Measurements from ENCODE around the gene PSMD9. TPM values are rescaled to one million over a fixed set of nuclear protein-coding genes. Genes with fewer than 3 reads are reported as not detected.

The PSMD9 gene
- total and polyA plus RNA-seq, 5 donors from 2014 or later = 52.9 to 106 (median 86.6) TPM

DNA sequence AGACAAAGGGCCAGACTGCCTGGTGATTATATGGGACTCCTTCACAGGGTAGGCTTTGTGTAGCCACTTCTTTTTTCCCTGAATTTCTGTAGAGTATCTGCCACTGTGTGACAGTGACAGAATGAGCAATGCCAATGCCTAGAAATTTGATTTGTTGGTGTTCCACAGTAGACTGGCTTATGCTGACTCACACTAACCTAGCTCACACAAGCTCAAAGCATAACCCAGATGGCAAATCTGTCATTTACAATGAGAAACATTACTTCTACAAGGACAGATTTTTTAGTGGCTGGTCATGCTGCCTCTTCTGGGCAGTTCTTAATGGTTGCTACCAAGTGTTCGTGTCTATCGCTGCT, 45.7 kb downstream of the PSMD9 start:
- Histone ChIP-seq H3K9me3 (ENCODE audit: control insufficient read depth in 2 of 2, low read length in 2 of 2) (no peaks in the 10 kb centered on the region), H3K4me3 (ENCODE audit: low read depth, low read length) (no peak overlapping the region), H3K27ac (ENCODE audit: insufficient read depth, low read length, poor library complexity, severe bottlenecking) (no peak overlapping the region), H3K27me3 (ENCODE audit: control insufficient read depth, insufficient read depth, low read length) (no peaks in the 10 kb centered on the region), H3K4me1 (ENCODE audit: control insufficient read depth, insufficient read depth, low read length, poor library complexity, severe bottlenecking) (no peaks in the 10 kb centered on the region), H3K36me3 (ENCODE audit: control insufficient read depth, insufficient read depth, low read length) (no peaks in the 10 kb centered on the region)
- DNase-seq (no peak), ATAC-seq (ENCODE audit: low read depth in 2 of 2) (no peak)
- no peaks in the 10 kb centered on the region for H3K27me3 Mint-ChIP-seq
- no peak overlapping the region for H3K27ac Mint-ChIP-seq
- H3K9me3 Mint-ChIP-seq = peaks cover 0 to 2% (median 0%) of the 10 kb centered on the region in 7 donors
- H3K36me3 Mint-ChIP-seq = peaks cover 22% of the 10 kb centered on the region
- no peaks in the 10 kb centered on the region for H3K4me1 Mint-ChIP-seq
- no peak overlapping the region for H3K4me3 Mint-ChIP-seq

- H3K4me3 ChIP-seq (ENCODE audit: low read depth, low read length) = no peak overlapping the region
- no peaks in the 10 kb centered on the region for H3K27me3 ChIP-seq (ENCODE audit: control insufficient read depth, insufficient read depth, low read length)
- no peak overlapping the region for H3K4me3 Mint-ChIP-seq
- peaks cover 18% of the 10 kb centered on the region for H3K36me3 Mint-ChIP-seq
- no peaks in the 10 kb centered on the region for H3K36me3 ChIP-seq (ENCODE audit: control insufficient read depth, insufficient read depth, low read length)
- peaks cover 0 to 2% (median 0%) of the 10 kb centered on the region in 7 donors for H3K9me3 Mint-ChIP-seq
- no peak overlapping the region for H3K27ac Mint-ChIP-seq
- H3K4me1 Mint-ChIP-seq = no peaks in the 10 kb centered on the region
- no peaks in the 10 kb centered on the region for H3K4me1 ChIP-seq (ENCODE audit: control insufficient read depth, insufficient read depth, low read length, poor library complexity, severe bottlenecking)
- ATAC-seq (ENCODE audit: low read depth in 2 of 2) (no peak), DNase-seq (no peak)
- H3K27me3 Mint-ChIP-seq = peaks cover 5% of the 10 kb centered on the region
- H3K27ac ChIP-seq (ENCODE audit: insufficient read depth, low read length, poor library complexity, severe bottlenecking) = no peak overlapping the region
- no peaks in the 10 kb centered on the region for H3K9me3 ChIP-seq (ENCODE audit: control insufficient read depth in 2 of 2, low read length in 2 of 2)
These were observed 49.1 kb downstream of the PSMD9 start for GRCh38 chr12:121937654-121938053.

DNA sequence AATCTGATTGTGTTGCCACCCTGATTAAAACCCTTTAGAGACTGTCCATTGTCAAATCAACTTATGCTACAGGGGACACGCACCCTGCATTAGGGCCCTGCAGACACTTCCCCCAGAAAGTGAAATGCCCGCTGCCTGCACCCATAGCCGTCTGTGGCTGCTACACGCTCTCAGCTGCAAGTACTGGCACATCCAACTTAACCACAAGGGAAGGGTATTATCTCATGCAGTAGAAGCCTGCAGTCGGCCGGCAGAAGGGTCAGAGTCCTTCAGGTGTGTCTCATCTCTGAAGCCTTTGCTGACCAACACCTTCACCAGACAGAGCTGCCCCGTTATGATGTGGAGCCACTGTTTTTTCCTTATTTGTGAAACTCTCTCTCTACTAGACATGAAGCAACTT, 50.6 kb downstream of the PSMD9 start:
- Histone ChIP-seq H3K27me3 (ENCODE audit: control insufficient read depth, insufficient read depth, low read length) (no peaks in the 10 kb centered on the region), H3K4me3 (ENCODE audit: low read depth, low read length) (no peak overlapping the region), H3K9me3 (ENCODE audit: control insufficient read depth in 2 of 2, low read length in 2 of 2) (no peaks in the 10 kb centered on the region), H3K27ac (ENCODE audit: insufficient read depth, low read length, poor library complexity, severe bottlenecking) (no peak overlapping the region), H3K4me1 (ENCODE audit: control insufficient read depth, insufficient read depth, low read length, poor library complexity, severe bottlenecking) (no peaks in the 10 kb centered on the region), H3K36me3 (ENCODE audit: control insufficient read depth, insufficient read depth, low read length) (no peaks in the 10 kb centered on the region)
- no peaks in the 10 kb centered on the region for H3K4me1 Mint-ChIP-seq
- H3K9me3 Mint-ChIP-seq = no peaks in the 10 kb centered on the region
- H3K36me3 Mint-ChIP-seq = peaks cover 12% of the 10 kb centered on the region
- peak overlapping the region in 1 of 3 donors; percentile 47 for H3K27ac Mint-ChIP-seq
- DNase-seq (no peak), ATAC-seq (ENCODE audit: low read depth in 2 of 2) (no peak)
- H3K4me3 Mint-ChIP-seq = no peak overlapping the region
- H3K27me3 Mint-ChIP-seq = peaks cover 5% of the 10 kb centered on the region

DNA sequence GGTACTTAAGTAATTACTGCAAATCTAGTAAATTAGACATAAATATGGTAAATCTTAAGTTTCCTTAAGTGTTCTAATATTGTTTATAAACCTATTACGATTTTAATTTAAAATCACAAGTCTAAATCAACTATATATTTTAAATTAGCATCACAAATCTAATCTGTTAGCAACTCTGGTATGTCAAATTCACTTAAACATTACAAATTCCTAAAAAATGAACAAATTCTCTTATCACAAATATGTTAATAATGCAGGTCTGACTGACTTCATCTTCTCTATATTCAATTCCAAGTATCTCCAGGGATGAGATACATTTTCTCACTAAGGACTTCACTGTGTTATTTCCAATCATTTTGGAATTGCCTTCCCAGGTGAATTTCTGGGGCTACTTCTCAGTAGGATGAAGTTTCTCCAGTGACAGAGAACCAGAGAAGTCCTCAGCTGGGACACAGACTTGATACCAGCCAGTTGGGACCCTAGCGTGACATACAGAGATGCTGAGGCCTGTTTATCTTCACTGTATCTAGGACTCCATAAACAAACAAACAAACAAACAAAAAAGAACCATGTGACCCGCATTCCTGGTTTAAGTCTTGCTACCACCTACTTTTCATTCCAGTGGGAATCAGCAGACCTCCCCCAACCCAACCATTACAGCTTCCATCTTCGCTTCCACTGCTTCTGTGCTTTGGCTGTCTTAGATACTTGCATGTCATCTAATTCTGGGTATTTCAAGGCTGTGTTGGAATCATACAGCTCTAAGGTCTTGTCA, 51.6 kb downstream of the PSMD9 start:
- H3K27me3 Mint-ChIP-seq = peaks cover 5% of the 10 kb centered on the region
- no peaks in the 10 kb centered on the region for H3K4me1 ChIP-seq (ENCODE audit: control insufficient read depth, insufficient read depth, low read length, poor library complexity, severe bottlenecking)
- no peaks in the 10 kb centered on the region for H3K4me1 Mint-ChIP-seq
- no peaks in the 10 kb centered on the region for H3K27me3 ChIP-seq (ENCODE audit: control insufficient read depth, insufficient read depth, low read length)
- H3K4me3 ChIP-seq (ENCODE audit: low read depth, low read length) = no peak overlapping the region
- H3K27ac Mint-ChIP-seq = peak overlapping the region in 2 of 3 donors; percentile 37 to 47
- no peak overlapping the region for H3K27ac ChIP-seq (ENCODE audit: insufficient read depth, low read length, poor library complexity, severe bottlenecking)
- H3K36me3 Mint-ChIP-seq = peaks cover 8% of the 10 kb centered on the region
- H3K4me3 Mint-ChIP-seq = no peak overlapping the region
- ATAC-seq (ENCODE audit: low read depth in 2 of 2) (no peak), DNase-seq (no peak)
- H3K9me3 Mint-ChIP-seq = peaks cover 0 to 2% (median 0%) of the 10 kb centered on the region in 7 donors
- no peaks in the 10 kb centered on the region for H3K9me3 ChIP-seq (ENCODE audit: control insufficient read depth in 2 of 2, low read length in 2 of 2)
- H3K36me3 ChIP-seq (ENCODE audit: control insufficient read depth, insufficient read depth, low read length) = no peaks in the 10 kb centered on the region

DNA sequence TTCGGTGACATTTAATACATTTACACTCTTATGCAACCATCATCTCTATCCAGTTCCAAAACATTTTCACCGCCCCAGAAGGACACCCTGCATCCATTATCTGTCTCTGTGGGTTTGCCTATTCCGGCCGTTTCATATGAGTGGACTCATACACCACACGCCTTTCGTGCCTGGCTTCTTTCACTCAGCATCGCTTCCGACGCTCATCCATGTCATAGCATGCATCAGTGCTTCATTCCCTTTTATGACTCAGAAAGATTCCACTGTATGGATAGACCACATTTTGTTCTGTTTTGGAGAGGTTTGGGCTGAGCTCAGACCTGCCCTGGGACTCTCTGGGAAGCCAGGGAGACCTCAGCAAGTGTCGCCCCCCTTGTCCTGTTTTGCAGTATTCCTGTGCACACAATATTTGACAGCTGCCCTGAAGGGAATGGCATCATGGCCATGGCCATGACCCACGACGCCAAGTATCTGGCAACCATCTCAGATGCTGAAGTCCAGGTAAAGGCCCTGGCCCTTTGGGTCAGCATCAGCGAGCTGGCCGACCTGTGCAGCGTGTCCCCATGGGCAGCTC, 53.6 kb downstream of the PSMD9 start:
- Mint-ChIP-seq H3K9me3 (peaks cover 0 to 2% (median 0%) of the 10 kb centered on the region in 7 donors), H3K27me3 (peaks cover 5% of the 10 kb centered on the region), H3K36me3 (peaks cover 4% of the 10 kb centered on the region), H3K27ac (no peak overlapping the region), H3K4me1 (no peaks in the 10 kb centered on the region), H3K4me3 (no peak overlapping the region)
- H3K4me3 ChIP-seq (ENCODE audit: low read depth, low read length) = no peak overlapping the region
- no peaks in the 10 kb centered on the region for H3K36me3 ChIP-seq (ENCODE audit: control insufficient read depth, insufficient read depth, low read length)
- no peaks in the 10 kb centered on the region for H3K4me1 ChIP-seq (ENCODE audit: control insufficient read depth, insufficient read depth, low read length, poor library complexity, severe bottlenecking)
- no peak for DNase-seq
- no peak for ATAC-seq (ENCODE audit: low read depth in 2 of 2)
- no peak overlapping the region for H3K27ac ChIP-seq (ENCODE audit: insufficient read depth, low read length, poor library complexity, severe bottlenecking)
- no peaks in the 10 kb centered on the region for H3K9me3 ChIP-seq (ENCODE audit: control insufficient read depth in 2 of 2, low read length in 2 of 2)
- H3K27me3 ChIP-seq (ENCODE audit: control insufficient read depth, insufficient read depth, low read length) = no peaks in the 10 kb centered on the region

- Histone ChIP-seq H3K27me3 (ENCODE audit: control insufficient read depth, insufficient read depth, low read length) (no peaks in the 10 kb centered on the region), H3K27ac (ENCODE audit: insufficient read depth, low read length, poor library complexity, severe bottlenecking) (no peak overlapping the region), H3K4me3 (ENCODE audit: low read depth, low read length) (no peak overlapping the region), H3K9me3 (ENCODE audit: control insufficient read depth in 2 of 2, low read length in 2 of 2) (no peaks in the 10 kb centered on the region), H3K4me1 (ENCODE audit: control insufficient read depth, insufficient read depth, low read length, poor library complexity, severe bottlenecking) (no peaks in the 10 kb centered on the region), H3K36me3 (ENCODE audit: control insufficient read depth, insufficient read depth, low read length) (no peaks in the 10 kb centered on the region)
- DNase-seq (no peak), ATAC-seq (ENCODE audit: low read depth in 2 of 2) (no peak)
- Mint-ChIP-seq H3K4me1 (no peaks in the 10 kb centered on the region), H3K27ac (peak overlapping the region in 1 of 3 donors; percentile 20), H3K9me3 (peaks cover 0 to 2% (median 0%) of the 10 kb centered on the region in 7 donors), H3K4me3 (no peak overlapping the region), H3K36me3 (no peaks in the 10 kb centered on the region), H3K27me3 (peaks cover 9% of the 10 kb centered on the region)
These were observed 55.3 kb downstream of the PSMD9 start for GRCh38 chr12:121943926-121944325.

GRCh38 chr12:121946313-121947025, 57.9 kb downstream of the PSMD9 start:
- ATAC-seq (ENCODE audit: low read depth in 2 of 2) = no peak
- H3K4me1 Mint-ChIP-seq = no peaks in the 10 kb centered on the region
- H3K4me3 Mint-ChIP-seq = no peak overlapping the region
- no peak for DNase-seq
- Histone ChIP-seq H3K36me3 (ENCODE audit: control insufficient read depth, insufficient read depth, low read length) (no peaks in the 10 kb centered on the region), H3K4me1 (ENCODE audit: control insufficient read depth, insufficient read depth, low read length, poor library complexity, severe bottlenecking) (no peaks in the 10 kb centered on the region), H3K27me3 (ENCODE audit: control insufficient read depth, insufficient read depth, low read length) (no peaks in the 10 kb centered on the region), H3K9me3 (ENCODE audit: control insufficient read depth in 2 of 2, low read length in 2 of 2) (no peaks in the 10 kb centered on the region), H3K4me3 (ENCODE audit: low read depth, low read length) (no peak overlapping the region), H3K27ac (ENCODE audit: insufficient read depth, low read length, poor library complexity, severe bottlenecking) (no peak overlapping the region)
- H3K27me3 Mint-ChIP-seq = peaks cover 5% of the 10 kb centered on the region
- H3K36me3 Mint-ChIP-seq = no peaks in the 10 kb centered on the region
- H3K9me3 Mint-ChIP-seq = peaks cover 0 to 2% (median 0%) of the 10 kb centered on the region in 7 donors
- no peak overlapping the region for H3K27ac Mint-ChIP-seq
